COR-L47 (cell line): ENCODE results near the gene CDK9.

ENCODE experiments used
- DNase-seq: peaks from one replicate; lab custom pipeline; 2025; lab: John Stamatoyannopoulos, UW

The CDK9 gene

DNA sequence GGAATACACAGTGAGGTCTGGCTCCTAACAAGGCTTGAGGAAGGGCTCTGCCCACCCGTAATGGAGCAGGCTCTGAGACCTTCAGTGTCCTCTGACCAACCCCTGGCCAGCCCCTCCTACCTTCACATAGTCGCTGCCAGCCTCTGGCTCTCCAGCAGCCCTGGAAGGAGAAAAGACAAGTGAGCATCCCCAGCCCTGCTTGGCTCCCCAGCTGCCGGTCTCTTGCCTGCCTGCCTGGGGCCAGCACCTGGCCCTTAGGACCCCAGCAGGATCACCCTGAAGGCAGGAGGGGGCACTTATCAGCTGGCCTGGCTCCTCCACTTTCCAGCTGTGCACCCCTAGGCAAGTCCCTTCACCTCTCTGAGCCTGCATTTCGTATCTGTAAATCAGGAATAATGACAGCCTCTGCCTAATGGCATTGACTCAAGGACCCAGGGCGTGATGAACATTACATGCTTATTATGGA is 24.3 kb upstream of the CDK9 start:
- DNase-seq = no peak

DNA sequence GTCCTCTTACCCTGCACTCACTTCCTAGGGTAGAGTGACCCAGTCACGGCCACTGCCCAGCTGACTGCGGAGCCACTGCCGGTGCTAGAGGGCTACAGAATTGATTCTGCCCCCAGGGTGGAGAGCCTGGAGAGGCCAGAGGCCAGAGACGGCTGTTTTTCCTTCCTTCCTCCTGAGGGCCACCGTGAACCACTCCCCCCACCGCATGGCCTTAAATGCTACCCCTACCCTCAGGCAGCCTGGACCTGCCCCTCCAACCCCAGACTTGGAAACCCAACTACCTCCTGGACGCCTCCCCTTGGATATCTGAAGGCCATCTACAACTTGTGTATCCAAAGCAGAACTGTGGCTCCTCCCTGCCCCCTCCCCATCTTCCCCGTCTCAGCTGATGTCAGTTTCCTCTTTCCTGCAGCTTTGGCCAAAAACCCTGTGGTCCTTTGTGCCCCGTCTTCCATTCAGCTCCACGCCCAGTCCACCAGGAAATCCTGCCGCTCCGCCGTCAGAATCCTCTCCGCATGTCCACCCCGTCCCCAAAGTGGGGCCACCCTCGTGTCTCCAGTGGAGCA is 23.6 kb upstream of the CDK9 start:
- no peak for DNase-seq

DNA sequence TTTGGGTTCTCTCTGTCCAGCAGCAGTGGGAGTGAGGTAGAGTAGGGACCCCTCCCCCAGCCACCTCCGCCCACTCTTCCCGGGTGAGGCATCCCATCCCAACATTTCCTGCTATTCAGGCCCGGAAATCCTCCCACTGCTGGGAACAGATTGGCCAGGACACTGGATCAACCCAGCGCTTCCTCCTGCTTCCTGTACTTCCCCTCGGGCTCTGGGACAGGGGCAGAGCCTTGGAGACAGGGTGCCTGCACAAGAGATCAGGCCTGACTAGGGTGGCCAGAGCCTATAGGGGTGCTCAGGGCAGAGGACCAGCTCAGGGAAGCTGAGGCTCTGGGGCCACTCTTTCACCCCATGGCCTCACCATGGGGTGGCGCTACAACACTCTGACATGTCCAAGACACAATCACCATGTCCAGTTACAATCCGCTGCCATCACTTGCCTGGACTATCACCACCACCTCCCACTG is 21.9 kb upstream of the CDK9 start:
- no peak for DNase-seq

DNA sequence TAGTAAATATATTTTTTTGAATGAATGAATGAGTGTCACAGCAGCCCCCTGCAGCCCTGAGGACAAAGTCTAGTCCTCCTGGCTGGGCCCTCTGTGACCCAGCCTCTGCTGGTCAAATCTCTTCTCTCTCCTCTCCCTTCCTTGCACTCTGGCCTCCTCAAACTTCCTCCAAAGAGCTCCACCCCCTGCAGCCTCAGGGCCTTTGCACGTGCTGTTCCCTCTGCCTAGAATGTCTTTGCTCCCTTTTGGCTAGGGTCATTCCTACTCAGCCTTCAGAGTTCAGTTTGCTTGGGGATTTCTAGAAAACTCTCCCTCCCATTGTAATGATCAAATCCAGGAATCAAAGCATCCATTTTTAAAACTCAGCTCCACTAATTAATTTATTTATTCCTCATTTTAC is 20.4 kb upstream of the CDK9 start:
- no peak for DNase-seq

DNA sequence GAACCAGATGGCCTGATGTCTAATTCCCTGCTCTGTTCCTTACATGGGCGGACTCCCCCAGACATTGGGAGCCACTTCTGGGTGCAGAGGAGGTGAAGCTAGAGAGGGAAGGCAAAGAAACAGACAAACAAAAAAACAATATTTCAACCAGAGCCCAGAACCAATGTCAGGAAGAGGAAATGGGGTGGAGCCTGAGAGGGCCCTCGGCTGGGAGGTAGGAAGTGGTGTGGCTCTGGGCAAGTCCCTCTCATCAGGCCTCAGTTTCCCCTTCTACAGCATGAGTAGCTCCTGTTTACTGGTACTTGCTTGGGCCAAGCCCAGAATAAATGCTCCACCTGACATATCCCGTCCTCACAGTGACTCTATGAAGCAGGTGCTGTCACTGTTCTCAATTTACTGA is 18.4 kb upstream of the CDK9 start:
- no peak for DNase-seq

DNA sequence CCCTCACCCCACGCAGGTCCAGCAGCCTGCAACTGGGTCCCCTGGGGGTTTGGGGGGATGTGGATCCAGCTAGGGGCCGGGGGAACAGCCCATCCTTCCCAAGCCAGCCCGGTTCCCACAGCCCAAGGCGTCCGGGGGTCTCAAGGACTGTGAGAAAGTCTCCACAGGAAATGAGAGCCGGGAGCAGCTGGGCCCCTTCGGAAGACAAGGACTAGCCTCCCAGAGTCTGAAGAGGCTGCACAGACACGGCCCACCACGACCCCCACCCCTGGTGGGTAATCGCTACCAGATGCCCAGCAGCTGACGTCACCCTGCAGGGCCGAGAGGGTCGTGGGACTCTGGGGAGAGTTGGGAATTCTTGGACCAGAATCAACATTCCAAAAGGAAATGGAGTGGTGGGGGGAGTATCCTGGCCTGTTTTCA is 17.9 kb upstream of the CDK9 start:
- no peak for DNase-seq

DNA sequence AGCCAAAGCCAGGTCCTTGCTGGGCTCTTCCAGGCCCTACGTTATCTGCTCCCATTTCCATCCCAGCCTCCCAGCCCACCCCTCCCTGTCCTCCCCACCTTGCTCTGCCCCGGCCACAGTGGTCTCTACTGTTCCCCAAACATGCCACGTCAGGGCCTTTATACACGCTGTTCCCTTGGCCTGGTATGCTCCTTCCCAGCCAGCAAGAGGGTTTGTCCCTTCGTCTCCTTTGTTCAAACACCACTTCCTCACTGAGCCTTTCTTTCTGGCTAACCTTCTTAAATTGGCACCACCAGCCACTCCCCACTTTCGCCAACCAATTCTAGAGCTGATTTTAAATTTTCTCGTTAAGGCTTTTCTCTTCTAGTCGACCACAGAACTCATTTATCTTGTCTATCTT is 17.1 kb upstream of the CDK9 start:
- DNase-seq = no peak

DNA sequence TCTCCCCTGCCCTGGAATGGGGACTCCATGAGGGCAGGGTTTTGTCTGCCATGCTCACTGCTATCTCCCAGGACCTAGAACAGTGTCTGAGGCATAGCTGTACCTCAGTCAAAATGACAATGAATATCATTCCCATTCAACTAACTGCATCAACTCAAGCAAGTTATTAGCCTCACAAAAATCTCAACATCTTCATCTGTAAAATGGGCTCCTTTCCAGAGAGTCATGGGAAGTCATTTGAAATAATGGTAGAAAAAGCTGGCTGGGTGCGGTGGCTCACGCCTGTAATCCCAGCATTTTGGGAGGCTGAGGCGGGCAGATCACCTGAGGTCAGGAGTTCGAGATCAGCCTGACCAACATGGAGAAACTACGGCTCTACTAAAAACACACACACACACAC is 16.7 kb upstream of the CDK9 start:
- DNase-seq = no peak

DNA sequence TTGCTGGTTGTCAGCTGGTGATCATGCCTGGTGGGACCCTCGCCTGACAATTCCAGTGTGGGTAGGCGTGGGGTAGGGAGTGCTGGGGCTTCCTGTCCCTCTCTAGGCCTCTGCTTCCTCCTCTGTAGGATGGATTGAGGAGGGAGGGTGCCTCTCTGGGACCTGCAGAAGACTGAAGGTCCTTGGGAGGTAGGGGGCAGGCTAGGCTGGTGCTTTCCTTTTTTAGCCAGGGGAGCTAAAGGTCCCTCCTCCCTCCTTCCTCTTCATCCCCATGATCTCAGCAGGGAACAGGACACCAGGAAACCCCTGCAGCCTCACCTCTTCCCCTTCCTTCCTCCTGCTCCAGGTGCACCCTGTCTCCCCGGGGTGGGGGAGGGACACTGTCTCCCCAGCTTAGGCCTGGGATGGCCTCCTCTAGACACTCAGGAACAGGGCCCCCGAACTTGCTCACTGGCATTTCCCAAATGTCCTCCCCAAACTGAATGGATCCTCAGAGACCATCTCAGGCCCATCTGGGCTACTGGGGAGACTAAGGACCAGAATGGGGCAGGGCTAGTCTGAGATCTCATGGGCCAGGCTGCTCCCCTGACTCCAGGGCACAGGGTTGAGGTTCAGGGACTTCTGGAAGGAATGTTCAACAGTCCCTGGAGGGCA is 15.8 kb upstream of the CDK9 start:
- no peak for DNase-seq

DNA sequence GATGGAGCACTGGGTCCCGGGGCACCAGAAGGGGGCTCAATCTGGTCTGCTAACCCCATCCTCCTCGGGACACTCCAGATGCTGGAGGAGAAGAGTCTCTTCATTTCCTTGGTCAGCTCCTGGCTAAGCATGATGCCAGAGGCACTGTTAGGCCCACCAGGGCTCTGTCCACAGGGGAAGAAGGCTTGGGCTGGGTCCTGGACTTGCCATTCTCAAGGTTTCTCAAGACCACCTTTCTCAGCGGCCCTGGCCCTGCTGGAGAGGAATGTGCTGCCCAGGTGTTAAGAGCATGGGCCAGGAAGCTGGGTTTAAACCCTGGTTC is 15.3 kb upstream of the CDK9 start:
- DNase-seq = no peak

DNA sequence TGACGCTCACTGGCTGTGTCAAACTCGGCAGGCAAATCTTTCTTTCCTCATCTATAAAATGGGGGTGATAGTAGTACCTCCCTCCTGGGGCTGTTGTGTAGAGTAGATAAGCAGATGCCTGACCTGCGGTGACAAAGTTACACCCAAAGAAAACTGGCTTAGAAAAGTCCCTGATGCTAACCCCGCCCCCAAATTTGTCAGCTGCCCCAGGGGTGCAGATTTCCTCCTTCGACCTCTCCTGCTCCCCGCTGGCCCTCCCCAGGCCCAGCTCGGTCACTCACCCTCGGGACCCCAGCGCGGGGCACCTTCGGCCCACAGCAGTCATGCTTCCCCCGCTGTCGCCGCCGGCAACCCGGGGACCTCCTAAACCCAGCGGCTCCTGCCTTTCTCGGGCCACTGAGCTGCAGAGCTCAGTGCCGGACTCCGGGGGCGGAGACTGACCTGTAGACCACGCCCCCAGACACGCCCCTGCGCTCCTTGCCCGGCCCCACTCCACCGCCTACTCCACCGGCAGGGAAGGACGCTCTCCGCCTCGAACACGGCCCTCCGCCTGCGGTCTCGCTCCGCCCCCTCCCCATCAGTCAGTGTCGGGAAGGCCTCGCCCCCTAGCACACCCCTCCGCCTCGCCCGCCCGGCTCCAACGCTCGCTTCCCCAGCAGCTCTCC is 14.8 kb upstream of the CDK9 start:
- peak; percentile 97 for DNase-seq

DNA sequence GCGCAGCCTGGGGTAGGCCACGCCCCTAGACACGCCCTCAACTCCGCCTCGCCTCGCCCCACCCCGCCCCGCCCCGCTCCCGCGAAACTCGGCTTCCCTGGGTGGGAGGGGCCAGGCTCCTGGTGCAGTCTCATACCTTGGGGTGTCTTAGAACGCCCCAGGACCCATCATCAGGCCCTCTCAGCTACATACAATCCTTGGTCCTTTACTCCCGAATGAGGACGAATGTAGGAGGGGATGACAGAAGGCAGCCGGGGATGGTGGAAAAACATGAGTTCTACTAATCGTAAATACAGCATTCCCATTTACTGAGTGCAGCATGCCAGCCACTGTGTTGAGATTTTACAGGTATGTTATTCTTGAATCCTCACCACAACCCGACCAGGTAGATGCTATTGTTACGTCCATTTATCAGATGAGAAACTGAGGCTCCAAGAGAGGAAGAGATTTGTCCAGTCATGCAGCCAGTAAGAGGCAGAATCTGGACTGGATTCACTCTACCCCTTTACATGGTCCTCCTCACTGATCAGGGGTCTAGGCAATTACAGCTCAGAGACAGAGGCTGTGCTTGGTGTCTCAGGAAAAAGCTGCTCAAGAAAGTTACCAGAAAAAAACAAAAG is 14.2 kb upstream of the CDK9 start:
- DNase-seq = no peak

DNA sequence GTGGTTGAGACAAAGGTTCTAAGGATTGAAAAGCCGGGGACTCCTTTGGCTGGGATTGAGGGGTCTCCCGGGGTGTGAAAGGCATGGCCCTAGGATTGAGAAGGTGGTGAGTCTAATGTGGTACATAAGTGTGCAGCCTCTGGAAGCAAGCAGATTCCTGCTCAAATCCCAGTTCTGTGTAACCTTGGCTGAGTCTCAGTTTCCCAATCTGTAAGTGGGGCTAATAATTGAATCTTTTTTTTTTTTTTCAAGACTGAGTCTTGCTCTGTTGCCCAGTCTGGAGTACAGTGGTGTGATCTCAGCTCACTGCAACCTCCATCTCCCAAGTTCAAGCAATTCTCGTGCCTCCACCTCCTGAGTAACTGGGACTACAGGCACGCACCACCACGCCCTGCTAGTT is 13.2 kb upstream of the CDK9 start:
- DNase-seq = no peak

DNA sequence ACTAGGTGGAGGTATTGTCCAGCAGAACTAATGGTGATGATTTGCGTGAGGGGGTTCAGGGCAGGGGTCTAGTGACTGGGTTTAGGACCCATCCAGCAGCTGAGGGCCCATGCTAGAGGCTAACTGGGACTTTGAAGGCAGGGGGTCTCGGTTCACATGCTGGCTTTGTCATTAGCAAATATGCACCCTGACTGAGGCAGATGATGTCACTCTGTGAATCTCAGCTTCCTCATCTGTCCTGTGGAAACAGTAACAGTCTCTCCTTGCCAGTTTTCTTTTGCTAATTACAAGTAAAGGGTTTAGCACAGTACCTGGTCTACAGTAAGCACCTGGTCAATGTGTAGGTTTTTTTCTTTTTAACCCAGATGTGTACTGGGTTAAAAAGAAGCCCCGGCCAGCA is 12.6 kb upstream of the CDK9 start:
- DNase-seq = no peak

DNA sequence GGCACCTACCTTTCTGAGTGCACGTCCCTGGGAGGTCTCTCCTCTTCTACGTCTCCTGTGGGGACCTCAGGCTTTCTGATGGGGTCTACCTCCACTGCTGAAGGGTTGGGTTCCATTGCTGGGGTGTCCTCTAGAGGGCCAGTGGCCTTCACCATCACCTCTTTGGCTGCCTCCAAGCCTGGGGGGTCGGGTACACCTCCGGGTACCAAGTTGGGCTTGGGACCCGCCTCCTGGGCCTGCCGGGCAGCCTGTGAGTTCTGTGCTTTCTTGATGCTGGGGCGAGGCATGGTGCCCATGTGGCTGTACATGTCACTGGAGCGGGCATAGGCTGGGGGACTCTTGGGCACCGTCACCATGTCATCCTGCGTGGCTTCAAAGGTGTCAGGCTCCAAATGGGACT is 11.9 kb upstream of the CDK9 start:
- DNase-seq = no peak

DNA sequence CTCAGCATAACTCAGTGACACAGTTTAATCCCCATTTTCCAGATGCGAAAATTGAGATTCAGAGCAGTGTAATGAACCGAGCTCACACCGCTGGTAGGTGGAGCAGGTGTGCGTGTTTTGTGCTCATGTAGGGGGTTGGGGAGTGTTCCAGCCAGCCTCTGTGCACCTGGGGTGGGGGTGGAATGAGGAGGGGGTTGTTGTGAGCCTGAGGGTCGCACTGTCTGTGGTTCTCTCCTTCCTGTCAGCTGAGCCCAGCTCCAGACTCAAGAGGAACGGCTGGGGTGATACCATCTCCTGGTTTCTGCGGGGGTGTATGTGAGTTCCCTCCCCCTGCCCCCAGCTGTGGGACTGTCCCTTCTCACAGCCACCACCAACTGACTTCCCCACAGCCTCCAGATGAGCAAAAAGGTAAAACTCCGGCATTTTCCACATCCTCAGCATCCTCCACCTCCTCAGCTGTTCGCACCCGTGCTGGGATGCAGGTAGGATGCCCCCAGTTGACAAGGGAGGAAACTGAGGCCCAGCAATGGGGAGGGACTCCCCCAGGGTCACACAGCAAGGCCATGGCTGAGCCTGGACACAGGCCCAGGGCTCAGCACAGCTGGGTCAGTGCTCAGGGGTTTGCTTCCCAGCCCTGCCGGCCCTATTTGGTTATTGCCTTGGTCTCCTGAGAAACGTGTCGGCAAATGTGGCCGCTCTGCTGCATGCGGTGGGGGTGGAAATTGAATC is 9.5 kb upstream of the CDK9 start:
- peak; percentile 16 for DNase-seq

DNA sequence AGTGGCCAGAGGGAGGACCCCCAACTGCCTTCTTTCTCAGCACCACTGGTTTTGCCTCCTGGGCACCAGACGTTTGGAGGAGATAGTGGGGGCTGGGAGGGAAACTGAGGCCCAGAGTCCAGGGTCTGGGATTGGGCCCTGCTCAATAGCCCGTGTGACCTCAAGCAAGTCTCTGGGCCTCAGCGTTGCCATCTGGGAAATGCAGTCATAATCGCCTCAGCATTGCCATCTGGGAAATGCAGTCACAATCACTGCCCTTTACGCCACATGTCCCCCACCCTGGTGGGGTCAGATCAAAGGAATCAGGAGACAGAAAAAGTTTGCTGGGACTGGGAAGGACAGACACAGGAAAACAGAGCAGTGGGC is 8.9 kb upstream of the CDK9 start:
- DNase-seq = no peak

DNA sequence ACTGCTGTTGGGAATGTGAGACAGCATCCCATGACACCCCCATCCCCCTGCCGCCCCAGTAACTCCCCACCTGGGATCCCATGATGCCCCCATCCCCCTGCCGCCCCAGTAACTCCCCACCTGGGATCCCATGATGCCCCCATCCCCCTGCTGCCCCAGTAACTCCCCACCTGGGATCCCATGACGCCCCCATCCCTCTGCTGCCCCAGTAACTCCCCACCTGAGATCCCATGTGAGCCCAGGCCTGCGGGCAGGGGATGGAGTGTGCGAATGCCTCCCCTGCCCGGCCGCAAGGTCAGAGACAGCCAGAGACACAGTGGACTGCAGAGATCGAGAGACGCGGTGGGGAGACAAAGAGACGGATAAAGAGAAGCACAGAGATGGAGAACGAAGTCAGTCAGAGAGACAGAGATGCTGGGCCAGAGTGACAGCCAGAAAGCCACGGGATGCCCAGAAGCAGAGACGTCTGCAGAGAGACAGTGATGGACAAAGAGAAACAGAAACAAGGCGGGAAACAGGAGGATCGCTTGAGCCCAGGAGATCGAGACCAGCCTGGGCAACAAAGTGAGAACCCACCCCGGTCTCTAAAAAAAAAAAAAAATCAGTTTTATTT is 8.4 kb upstream of the CDK9 start:
- DNase-seq = no peak

DNA sequence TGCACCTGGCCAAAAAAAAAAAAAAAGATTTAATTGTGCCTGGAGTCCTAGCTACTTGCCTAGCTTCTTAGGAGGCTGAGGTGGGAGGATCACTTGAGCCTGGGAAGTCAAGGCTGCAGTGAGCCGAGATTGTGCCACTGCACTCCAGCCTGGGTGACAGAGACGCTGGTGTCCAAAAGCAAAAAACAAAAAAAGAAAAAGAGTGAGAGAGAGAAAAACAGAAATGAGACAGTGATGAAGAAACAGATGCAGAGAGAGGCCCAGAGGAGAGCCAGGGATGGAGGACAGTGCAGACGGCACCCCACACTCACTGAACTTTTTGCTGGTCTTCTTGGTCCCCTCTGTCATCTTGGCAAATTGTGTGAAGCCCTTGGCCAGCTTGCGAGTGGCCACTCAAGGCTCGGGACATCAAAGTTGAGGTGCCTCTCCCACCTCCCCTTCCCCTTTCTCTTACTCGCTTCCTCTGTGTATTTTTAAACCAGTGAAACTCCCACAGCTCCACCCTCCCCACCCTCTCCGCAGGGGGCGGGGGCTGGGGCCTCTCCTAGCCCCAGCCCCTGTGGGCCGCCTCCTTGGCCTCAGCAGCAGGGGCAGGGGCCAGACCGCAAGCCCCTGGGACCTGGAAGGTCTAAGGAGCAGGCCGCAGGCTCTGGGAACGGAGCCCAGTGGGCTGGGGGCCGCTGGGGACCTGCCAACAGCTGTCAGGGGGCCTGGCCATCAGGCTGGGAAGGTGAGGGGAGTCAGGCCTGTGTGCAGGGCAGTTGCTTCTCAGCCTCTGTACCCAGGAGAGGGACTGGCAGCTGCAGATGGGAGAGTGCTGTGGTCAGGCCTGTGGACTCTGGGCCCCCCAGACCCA is 7.3 kb upstream of the CDK9 start, which contains the start of gene SH2D3C:
Gene SH2D3C, minus strand, starts transcription at position 387 of the 856 bp plus-strand sequence. Its CDS starts 39 bp downstream, at position 348.
- no peak for DNase-seq

DNA sequence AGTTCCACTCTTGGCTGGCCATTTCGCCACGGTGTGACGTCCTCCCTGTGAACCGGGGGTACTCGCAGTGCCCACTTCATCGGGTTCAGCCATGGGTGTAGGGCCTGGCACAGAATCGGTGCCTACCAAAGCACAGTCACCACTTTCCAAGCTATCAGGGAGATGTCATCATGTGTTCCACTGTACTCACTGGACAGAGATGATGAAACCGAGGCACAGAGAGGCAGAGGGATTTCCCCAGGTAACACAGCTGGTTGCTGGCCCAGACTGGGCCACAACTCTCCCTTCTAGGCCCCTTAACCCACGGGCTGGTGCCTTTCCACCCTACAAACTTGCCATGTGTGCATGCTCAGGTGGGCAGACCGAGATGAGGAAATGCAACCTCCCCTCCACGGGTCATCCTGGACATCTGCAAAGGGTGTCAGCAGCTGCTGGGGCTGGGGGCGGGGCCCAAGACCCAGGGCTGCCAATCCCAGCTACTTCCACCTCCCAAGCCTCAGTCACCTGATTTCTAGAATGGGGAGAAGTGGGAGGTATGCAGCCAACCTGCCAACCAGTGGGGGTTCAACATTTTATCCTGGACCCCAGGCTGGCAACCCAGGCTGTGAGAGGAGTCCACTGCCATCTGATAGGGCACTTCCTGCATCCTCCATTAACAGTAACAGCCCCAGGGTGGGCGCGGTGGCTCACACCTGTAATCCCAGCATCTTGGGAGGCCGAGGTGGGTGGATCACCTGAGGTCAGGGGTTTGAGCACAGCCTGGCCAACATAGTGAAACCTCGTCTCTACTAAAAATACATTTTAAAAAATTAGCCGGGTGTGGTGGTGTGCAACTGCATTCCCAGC is 6.5 kb upstream of the CDK9 start:
- no peak for DNase-seq
